ENCODE measurements around the gene YDJC. TPM values are rescaled to one million over a fixed set of nuclear protein-coding genes. Genes with fewer than 3 reads are reported as not detected.
"Not testable (repeated sequence)": the region's sequence is repeated elsewhere in the genome, so short reads cannot be mapped to it uniquely, and the experiment has no call there.

YDJC gene, protein sequence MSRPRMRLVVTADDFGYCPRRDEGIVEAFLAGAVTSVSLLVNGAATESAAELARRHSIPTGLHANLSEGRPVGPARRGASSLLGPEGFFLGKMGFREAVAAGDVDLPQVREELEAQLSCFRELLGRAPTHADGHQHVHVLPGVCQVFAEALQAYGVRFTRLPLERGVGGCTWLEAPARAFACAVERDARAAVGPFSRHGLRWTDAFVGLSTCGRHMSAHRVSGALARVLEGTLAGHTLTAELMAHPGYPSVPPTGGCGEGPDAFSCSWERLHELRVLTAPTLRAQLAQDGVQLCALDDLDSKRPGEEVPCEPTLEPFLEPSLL
- 123 TPM in 2 replicates for total RNA-seq

DNA sequence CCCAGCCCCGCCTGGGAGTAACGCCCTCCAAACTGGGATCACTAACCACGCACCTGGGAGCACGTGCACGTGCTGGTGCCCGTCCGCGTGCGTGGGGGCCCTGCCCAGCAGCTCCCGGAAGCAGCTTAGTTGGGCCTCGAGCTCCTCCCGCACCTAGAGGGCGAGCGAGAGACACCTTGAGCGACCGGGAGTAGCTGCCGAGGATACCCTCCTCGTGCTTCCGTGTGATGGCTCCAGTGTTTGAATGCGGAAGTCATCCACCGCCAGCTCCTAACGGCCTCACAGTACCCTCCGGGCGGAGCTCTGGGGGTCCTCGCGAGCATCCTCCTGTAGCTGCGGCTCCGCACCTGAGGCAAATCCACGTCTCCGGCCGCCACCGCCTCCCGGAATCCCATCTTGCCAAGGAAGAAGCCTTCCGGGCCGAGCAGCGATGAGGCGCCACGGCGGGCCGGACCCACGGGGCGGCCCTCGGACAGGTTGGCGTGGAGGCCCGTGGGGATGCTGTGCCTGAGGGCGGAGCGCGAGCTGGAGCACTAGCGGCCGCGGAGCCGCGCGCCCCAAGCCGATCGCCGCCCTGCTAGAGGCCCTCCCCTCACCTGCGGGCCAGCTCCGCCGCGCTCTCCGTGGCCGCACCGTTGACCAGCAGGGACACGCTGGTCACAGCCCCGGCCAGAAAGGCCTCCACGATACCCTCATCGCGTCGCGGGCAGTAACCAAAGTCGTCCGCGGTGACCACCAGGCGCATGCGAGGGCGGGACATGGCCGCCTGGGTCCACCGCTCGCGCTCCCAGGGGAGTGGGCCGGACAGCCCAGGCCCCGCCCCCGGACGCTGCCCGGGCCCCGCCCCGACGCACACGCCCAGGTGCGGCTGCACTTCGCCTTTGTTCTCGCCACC lies at the start of gene YDJC:
Gene YDJC, minus strand, starts transcription at position 768 of the 895 bp plus-strand sequence. Its CDS starts 8 bp downstream, at position 760.
- TF ChIP-seq, protein P1, sequence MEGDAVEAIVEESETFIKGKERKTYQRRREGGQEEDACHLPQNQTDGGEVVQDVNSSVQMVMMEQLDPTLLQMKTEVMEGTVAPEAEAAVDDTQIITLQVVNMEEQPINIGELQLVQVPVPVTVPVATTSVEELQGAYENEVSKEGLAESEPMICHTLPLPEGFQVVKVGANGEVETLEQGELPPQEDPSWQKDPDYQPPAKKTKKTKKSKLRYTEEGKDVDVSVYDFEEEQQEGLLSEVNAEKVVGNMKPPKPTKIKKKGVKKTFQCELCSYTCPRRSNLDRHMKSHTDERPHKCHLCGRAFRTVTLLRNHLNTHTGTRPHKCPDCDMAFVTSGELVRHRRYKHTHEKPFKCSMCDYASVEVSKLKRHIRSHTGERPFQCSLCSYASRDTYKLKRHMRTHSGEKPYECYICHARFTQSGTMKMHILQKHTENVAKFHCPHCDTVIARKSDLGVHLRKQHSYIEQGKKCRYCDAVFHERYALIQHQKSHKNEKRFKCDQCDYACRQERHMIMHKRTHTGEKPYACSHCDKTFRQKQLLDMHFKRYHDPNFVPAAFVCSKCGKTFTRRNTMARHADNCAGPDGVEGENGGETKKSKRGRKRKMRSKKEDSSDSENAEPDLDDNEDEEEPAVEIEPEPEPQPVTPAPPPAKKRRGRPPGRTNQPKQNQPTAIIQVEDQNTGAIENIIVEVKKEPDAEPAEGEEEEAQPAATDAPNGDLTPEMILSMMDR (conservative IDR thresholded peaks at IDR 0.05; ENCODE audit: low read depth, low read length): peak; percentile 67
- DNase-seq (ENCODE audit: low read depth): no peak
- peak within 1 kb of the TSS; percentile 79 for H3K4me3 ChIP-seq (ENCODE audit: low read depth, low read length)

DNA sequence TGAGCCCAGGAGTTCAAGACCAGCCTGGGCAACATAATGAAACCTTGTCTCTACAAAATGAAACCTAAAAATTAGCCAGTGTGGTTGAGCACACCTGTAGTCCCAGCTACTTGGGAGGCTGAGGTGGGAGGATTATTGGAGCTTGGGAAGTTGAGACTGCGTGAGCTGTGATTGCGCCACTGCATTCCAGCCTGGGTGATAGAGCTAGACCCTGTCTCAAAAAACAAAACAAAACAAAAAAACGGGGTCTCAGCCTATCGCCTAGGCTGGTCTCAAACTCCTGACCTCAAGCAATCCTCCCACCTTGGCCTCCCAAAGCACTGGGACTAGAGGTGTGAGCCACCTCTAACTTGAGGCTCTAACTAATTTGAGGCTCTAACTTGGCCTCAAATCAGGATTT lies 49.6 kb upstream of the YDJC start:
- TF ChIP-seq, protein P1 (conservative IDR thresholded peaks at IDR 0.05; ENCODE audit: low read depth, low read length): no peak
- H3K4me3 ChIP-seq (ENCODE audit: low read depth, low read length): no peak overlapping the region
- DNase-seq (ENCODE audit: low read depth): no peak

DNA sequence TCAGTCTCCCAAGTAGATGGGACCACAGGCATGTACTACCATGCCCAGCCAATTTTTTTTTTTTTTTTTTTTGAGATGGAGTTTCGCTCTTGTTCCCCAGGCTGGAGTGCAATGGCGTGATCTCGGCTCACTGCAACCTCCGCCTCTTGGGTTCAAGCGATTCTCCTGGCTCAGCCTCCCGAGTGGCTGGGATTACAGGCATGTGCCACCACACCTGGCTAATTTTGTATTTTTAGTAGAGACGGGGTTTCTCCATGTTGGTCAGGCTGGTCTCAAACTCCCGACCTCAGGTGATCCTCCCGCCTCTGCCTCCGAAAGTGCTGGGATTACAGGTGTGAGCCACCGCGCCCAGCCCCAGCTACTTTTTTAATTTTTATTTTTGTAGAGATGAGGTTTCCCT lies 49.0 kb upstream of the YDJC start:
- H3K4me3 ChIP-seq (ENCODE audit: low read depth, low read length); DNase-seq (ENCODE audit: low read depth): not testable (repeated sequence)

DNA sequence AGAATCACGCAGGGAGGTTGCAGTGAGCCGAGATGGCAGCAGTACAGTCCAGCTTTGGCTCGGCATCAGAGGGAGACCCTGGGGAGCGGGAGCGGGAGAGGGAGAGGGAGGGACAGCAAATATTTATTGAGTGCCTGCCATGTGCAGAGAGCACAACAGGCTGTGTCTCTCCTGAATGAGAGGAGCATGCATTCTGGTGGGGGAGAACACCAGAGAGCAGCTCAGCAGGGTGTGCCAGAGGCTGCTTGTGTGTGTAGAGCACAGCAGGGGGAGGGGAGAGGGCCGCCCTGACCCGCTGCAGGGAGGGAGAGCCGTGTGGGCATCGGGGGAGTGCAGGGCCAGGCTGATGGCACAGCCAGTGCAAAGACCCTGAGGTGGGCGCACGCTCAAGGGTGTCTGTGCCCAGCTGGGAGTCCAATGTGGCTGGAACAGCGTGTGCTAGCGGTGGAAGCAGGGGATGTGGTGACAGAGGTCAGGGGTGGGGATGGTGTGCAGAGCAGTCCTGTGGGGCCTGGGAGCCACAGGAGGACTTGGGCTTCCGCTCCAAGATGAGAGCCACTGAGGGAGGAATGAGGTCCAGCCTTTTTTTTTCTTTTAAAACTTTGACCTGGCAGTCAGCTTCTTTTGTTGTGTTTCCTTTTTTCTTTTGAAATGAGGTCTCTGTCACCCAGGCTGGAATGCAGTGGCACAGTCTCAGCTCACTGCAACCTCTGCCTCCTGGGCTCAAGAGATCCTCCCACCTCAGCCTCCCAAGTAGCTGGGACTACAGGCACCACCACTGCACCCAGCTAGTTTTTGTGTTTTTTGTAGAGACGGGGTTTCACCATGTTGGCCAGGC lies 48.0 kb upstream of the YDJC start:
- TF ChIP-seq, protein P1 (conservative IDR thresholded peaks at IDR 0.05; ENCODE audit: low read depth, low read length): no peak
- H3K4me3 ChIP-seq (ENCODE audit: low read depth, low read length): no peak overlapping the region
- DNase-seq (ENCODE audit: low read depth): no peak

DNA sequence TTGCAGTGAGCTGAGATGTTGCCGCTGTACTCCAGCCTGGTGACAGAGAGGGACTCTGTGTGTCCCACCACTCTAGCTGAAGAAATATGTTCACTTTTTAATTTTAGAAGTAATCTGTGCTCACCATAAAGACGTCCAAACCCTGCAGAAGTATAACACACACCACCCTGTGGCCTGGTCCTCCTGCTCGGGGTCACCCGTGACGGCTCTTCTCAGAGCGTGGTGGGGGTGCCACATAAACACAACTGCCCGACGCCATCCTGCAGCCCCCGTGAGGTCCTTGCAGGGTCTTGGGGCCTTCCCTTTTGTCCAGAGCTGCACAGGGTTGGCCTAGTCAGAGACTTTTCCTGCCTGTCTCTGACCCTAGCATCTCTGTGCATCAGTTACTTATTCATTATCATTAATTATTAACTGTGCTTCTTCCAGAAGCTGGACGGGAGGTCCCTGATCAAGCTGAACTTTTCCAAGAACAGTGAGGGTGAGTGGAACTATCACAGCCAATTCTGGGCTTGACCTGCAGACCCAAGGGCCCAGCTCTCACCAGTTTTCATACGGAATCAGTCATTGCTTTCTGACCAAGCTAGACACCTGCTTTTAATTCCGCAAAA lies 44.9 kb upstream of the YDJC start:
- no peak overlapping the region for H3K4me3 ChIP-seq (ENCODE audit: low read depth, low read length)
- no peak for DNase-seq (ENCODE audit: low read depth)
- TF ChIP-seq, protein P1 (conservative IDR thresholded peaks at IDR 0.05; ENCODE audit: low read depth, low read length): no peak

DNA sequence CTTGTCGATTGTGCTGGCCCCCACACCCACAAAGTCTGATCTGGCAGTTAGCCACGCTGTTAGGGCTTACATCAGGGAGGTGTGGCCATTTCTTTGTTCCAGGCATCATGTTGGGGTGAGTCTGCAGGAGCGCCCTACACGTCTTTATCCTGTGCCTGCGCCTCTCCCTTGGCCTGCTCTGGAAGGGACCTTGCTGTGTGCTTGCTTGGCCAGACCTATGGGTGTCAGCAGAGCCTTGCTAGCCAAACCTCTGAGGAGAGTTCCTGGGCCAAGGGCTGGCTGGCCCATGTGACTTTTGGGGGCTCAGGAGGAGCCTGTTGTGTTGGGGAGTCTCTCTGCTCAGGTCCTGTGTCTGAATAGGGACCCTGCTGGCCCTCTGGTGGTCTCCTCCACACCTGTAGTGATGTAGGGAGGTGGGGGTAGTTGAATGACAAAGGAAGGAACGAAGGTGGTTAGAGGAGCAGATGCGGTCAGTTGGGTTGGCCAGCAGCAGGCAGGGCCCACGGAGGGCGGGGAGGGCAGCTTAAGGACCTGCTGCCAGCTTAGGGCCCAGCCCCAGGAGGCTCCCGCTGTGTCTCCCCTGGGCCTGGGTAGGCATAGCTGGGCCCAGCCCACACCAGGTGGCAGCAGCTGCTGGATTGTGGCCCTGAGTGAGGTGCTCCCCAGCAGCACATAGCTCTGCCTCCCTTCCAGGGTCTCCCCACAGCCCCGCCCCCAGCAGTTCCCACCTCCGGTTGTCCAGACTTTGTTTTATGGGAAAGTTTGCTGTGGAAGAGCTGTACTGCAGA lies 43.9 kb upstream of the YDJC start:
- TF ChIP-seq, protein P1 (conservative IDR thresholded peaks at IDR 0.05; ENCODE audit: low read depth, low read length): peak; percentile 40
- no peak overlapping the region for H3K4me3 ChIP-seq (ENCODE audit: low read depth, low read length)
- DNase-seq (ENCODE audit: low read depth): no peak

Data from epithelial cell of proximal tubule (primary cell).